WTC11 (cell line): ENCODE data around the gene SHMT1.

Source experiments
- ZNF232 ChIP-seq: sonication (generic); formaldehyde crosslinking; IDR thresholded peaks from 2 replicates; pipeline ENCODE4 v1.8.0; 2022; ENCODE audit warnings: mild to moderate bottlenecking, missing genetic modification reagents
- TF ChIP-seq, protein P1 (sequence below): sonication (generic); formaldehyde crosslinking; IDR thresholded peaks from 2 replicates; pipeline ENCODE4 v1.8.1; 2022; ENCODE audit warnings: low read depth, mild to moderate bottlenecking, moderate library complexity, missing genetic modification reagents, borderline replicate concordance
- TF ChIP-seq, protein P2 (sequence below): fragments of 200-600 bp; IDR thresholded peaks from 2 replicates; pipeline ENCODE4 v1.8.0; 2022; ENCODE audit warnings: antibody characterized with exemption

DNA sequence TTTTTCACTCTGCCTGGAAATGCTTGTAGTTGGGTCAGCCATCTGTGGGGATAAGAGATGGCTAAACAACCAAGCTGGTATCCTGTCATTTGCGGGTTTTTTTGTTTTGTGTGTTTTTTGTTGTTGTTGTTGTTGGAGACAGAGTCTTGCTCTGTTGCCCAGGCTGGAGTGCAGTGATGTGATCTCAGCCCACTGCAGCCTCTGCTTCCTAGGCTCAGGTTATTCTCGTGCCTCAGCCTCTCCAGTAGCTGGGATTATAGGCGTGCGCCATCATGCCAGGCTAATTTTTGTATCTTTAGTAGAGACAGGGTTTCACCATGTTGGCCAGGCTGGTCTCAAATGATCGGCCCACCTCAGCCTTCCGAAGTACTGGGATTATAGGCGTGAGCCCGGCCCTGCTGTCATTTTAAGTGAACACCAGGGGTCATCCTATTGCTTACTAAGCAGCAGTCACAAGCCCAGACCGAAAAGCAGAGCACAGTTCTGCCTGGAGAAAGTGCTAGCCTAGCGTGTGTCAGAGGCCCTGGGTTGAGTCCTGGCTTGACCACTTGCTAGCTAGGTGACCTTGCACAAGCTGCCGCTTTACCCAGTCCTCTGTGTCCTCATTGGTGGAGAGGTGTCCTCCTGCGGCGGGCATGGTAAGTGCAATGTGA is 43.6 kb downstream of the SHMT1 start:
- TF ChIP-seq ZNF232 (CRISPR knock-in tag): no peak
- TF ChIP-seq, protein P1, sequence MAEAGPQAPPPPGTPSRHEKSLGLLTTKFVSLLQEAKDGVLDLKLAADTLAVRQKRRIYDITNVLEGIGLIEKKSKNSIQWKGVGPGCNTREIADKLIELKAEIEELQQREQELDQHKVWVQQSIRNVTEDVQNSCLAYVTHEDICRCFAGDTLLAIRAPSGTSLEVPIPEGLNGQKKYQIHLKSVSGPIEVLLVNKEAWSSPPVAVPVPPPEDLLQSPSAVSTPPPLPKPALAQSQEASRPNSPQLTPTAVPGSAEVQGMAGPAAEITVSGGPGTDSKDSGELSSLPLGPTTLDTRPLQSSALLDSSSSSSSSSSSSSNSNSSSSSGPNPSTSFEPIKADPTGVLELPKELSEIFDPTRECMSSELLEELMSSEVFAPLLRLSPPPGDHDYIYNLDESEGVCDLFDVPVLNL (CRISPR knock-in tag): no peak
- TF ChIP-seq, protein P2, sequence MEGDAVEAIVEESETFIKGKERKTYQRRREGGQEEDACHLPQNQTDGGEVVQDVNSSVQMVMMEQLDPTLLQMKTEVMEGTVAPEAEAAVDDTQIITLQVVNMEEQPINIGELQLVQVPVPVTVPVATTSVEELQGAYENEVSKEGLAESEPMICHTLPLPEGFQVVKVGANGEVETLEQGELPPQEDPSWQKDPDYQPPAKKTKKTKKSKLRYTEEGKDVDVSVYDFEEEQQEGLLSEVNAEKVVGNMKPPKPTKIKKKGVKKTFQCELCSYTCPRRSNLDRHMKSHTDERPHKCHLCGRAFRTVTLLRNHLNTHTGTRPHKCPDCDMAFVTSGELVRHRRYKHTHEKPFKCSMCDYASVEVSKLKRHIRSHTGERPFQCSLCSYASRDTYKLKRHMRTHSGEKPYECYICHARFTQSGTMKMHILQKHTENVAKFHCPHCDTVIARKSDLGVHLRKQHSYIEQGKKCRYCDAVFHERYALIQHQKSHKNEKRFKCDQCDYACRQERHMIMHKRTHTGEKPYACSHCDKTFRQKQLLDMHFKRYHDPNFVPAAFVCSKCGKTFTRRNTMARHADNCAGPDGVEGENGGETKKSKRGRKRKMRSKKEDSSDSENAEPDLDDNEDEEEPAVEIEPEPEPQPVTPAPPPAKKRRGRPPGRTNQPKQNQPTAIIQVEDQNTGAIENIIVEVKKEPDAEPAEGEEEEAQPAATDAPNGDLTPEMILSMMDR: no peak
